HG03520 (cell line): ENCODE results near the gene DAB1.

ENCODE experiments used
- ATAC-seq: cut with Tn5 transposase; IDR thresholded peaks from one replicate; pipeline ENCODE4 v1.9.1; 2021; ENCODE audit warnings: mild to moderate bottlenecking, moderate library complexity; ENCODE audit not compliant: unreplicated experiment

The DAB1 gene

DNA sequence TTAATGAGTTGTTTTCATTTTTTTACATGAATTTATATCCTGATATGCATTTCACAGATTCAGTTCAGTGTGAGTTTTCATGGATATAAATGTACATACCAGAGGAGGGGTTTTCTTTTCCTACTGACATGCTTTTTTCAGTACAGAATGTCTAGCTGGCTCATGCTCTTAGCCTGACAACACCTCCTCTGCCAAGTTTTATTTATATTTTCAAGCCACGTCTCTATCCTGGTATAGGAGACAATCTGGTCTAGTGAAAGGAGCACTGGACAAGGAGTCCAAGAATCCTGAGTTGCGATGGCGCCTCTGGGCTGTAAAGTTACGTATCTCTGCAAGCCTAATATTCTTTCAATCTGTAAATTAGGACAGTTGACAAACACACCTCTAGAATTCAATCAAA, 4.9 kb downstream of the DAB1 start:
- ATAC-seq: no peak

DNA sequence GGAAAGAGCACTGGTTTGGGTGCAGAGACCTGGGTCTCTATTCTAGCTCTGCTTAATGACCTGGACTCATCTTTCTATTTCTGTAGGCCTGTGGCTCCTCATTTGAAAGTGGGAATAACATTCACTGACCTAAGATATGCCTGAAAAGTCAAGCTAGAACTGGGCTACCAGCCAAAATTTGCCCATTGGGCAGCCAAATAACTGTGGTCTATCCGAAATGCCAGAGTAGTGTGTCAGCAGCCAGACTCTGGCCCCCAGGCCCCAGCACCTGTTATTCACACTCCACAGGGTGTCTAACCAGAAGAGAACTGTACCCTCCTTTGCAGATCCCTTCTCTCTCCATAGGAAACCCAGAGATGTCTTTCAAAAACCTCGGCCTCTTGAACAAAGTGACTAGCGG, 12.6 kb downstream of the DAB1 start:
- no peak for ATAC-seq

DNA sequence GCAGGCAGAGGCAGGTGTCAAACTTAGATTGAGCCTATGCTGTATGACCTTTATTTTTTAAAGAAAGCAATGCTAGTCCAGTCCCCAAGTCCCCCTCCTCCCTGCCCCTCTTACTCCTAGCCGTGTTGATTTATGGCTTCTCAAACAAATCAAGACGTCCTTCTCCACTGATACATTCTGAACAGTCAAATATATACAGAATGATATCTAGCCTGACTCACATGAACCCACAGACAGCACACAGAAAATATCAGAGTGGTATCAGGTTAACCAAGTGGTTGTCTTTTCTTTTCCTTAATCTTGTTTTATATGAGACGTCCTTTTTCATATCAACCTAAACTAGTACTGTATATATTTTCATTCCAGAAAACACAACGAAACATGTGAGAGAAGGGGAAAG, 13.4 kb downstream of the DAB1 start:
- ATAC-seq: no peak

DNA sequence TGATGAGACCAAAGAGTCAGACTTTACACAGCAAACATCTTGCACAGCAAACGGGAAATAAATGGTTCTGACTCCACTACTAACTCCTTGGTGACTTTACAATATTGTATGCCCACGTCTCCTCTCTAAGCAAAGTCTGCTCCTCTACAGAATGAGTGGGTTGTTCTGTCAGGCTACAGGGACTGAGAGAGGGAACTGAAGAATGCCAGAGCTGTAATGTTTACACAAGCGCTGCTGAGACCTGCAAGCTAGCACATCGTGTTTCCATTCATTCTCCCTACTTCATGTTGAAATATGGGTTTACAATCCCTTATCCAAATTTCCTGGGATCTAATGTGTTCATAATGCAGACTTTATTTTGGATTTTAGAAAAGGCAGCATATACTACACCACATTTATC, 15.9 kb downstream of the DAB1 start:
- ATAC-seq: no peak

DNA sequence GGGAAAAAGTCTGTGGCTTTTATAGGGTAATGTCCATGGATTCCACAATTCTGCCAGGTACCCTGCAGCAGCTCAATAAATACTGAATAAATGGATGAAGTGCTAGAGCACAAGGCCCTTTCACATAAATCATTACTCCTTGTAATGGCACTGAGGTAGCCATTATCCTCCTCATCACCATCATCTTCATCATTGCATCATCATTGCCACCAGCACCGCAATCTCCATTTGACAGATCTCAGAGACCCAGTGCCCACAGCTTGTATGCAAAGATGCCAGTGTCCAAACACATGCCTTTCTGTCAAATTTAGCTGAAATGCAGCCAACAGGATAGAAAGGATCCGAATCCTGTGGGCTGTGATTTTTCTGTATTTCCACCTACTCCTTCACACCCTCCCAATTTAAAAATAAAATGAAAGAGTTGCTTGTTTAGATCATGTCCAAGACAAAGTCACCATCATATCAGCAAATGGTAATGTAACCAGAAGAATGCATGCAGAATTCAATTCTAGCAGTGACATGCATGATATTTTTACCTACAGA, 17.4 kb downstream of the DAB1 start:
- no peak for ATAC-seq

DNA sequence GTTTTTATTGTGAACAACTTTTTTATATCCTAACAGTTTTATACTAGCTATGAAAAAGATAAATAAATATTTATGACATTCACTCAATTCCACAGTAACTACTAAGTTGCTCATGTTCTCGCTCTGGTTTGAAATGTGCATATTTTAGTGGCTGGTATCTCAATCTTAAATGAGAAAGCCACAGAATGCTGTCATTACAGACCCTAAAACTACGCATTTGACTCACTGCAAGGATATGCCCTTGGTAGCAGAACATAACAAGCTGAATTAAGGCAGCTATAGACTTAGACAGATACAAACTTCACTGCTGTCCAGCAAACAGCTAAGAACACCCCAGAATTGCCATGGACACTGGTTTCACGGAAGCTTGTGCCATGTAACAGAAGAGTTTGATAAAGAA, 19.0 kb downstream of the DAB1 start:
- no peak for ATAC-seq

DNA sequence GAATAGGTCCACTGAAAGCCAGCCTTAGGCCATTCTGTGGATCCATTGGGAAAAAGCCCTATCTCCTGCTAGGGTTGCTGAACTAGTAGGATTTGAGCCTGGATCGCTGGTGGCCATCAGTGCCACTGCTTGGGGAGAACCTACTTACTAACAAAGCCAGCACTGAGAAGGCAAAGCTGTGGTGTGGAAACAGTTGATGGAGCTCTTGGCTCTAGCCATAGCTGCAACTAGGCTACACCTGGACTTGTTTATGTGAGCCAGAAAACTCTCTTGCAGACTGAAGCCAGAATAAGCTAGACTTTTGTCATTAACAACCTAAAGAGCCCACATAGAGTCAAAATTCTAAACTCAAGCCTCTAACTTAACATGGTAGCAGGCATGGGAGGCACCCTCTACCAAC, 20.7 kb downstream of the DAB1 start:
- ATAC-seq: no peak

DNA sequence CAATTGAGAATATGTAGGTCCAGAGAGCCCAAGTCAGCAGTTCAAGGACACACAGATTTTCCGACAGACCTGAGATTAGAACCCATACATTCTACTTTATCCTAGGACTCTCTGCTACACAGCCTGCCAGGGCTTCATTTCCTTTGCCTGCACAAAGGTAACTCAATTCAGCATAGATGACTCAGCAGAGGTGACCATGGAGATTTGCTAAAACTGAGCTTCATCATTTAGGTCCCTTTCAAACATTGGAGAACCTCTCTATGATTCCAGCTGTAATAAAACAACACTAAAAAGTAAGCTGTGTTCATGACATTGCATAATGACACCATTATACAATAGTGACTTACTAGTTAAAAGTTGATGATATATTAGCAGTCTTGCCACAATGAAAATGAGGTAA, 22.2 kb downstream of the DAB1 start:
- ATAC-seq: no peak

DNA sequence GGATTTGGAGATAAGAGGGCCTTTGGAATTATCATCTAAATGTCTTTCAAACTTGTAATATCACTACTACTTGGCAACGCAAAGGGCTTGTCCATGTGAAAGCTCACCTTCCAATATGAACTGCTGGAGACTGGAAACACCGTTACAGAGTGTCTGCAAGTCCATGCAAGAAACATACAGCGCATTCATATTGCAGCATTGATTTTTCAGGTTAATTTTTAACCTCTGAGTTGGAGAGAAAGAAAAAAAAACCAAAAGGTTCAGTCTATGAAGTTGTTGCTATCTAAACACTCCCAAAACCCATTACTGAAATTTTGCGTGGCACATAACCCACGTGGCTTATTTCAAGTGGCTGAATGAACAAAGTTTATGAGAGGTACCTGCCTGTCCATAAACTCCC, 23.8 kb downstream of the DAB1 start:
- no peak for ATAC-seq

DNA sequence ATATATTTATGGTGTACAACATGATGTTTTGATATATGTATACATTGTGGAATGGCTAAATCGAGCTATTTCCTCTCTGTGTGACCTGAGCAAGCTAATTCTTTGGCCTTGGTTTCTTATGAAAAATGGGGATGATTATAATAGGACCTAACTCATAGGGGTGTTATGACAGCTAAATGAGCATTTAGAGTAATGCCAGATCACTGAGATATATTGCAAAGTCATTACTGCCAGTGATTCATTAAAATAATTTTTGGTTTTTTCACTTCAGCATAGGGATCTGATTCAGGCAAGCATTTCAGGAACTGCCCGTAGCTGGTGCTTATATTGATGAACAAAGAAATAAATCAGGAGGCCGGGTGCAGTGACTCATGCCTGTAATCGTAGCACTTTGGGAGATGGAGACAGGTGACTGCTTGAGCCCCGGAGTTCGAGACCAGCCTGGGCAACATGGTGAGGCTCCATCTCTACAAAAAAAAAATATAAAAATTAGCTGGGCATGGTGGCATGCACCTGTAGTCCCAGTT, 30.7 kb downstream of the DAB1 start:
- no peak for ATAC-seq

DNA sequence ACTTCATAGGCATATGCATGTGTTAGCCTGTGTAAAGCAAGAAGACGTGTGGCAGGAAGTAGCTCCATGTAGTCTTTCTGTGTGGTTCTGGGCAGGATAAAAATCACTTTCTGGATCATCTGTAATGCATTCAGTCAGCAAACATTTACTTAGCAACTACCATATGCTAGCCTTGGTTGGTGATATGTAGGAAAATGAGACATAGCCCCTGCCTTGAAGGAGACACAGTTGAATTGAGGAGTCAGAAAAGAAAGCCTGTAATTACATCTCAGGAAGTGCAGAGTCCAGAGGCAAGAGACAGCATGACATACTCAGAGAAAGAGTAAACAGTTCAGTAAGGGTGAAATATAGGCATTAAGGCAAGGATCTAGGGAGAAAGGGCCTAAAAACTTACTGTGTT, 38.5 kb downstream of the DAB1 start:
- no peak for ATAC-seq

DNA sequence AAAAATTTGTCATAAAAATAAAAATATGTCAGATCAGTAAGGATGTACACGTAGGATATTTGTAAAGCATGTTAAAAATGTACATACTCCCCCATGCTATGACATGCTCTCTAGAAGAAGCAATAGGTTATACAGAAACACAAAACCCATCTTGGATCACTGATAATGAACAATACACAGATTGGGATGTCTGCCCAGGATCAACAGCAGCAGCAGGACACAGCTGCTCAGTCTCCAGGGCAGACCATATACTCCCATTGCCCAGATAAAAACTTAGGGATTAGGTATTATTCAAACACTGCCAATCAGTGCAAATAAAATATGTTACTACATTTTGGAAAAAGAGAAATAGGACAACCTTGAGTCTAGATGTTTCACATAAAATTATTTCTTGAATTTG, 39.0 kb downstream of the DAB1 start:
- ATAC-seq: no peak

DNA sequence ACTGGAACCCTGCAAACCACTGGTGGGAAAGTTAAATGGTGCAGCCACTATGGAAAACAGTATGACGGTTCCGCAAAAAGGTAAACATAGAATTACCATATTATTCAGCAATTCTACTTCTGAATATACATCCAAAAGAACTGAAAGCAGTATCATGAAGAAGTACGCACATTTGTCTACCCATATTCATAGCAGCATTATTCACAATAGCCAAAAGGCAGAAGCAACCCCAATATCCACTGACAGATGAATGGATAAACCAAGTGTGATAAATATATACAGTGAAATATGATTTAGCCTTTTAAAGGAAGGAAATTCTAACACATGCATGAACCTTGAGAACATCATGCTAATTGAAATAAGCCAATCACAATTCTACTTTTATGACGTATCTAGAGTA, 39.6 kb downstream of the DAB1 start:
- ATAC-seq: no peak

DNA sequence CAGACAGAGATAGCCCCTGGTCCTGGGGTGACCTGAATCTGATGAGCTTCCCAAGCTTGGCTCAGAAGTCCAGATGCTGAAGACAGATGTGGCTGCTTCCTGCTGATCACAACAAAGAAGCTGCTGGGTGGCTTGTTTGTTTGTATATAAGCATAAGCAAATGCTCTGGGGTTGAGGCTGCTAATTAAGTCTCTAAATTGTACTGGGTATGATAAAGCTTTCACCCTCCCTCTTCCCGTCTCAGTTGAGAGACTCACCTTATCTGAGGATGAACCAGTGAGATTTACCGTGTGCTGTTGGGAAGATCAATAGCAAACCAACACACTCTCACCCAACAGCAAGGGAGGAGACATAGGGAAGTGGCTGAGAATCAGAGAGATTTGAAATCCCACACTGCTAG, 42.0 kb downstream of the DAB1 start:
- ATAC-seq: no peak

DNA sequence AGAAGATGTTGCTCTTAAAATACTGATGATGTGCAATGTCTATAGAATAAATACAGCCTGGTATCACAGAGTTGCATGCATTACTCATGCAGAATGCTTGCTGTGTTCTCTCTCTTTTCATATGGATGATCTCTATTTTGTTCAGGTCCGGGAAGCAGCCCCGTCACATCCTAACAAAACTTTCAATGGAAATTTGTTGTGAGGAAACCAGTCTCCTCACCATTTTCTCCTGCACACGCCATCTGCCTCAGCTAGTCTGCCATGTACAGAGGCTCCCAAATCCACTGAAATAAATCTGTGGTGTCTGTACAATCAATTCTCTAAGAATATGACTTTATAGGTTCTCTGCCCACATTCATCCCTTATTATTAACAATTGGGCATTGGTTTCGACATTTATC, 42.4 kb downstream of the DAB1 start:
- ATAC-seq: no peak

DNA sequence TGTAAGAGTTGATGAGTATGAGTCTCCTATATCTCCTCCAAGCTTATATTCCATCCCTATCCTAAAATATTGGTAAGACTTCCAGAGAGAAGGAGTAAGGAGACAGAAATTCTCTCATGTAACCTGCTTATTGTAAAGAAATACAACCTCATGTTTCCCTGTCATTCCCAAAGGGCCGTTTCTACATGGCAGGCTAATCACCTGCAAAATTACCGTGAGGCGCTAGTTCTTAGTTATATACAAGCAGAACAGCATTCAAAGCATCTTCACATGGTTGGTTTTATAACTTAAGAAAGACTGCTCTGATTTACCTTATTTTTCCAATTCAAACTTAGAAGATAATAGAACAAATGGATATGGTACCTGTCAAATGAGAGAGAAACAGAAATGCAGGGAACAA, 42.9 kb downstream of the DAB1 start:
- no peak for ATAC-seq

DNA sequence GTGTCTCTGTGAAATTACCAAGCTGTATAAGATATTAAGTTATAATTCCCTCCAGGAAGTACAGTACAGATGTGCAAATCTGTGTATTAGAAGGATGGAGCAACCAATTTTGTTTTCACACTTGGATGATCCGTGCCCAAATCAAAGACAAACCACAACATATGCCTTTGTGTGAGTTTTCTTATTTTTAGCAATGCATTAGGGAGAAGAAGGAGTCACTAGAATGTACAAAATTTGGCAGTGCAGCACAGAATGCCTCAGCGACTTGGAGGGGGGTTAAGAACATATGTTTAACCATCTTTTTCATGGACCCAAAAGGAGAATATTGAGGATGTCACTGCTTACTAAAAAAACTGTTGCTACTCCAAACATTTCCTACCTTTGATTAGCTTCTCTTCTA, 45.3 kb downstream of the DAB1 start:
- no peak for ATAC-seq

DNA sequence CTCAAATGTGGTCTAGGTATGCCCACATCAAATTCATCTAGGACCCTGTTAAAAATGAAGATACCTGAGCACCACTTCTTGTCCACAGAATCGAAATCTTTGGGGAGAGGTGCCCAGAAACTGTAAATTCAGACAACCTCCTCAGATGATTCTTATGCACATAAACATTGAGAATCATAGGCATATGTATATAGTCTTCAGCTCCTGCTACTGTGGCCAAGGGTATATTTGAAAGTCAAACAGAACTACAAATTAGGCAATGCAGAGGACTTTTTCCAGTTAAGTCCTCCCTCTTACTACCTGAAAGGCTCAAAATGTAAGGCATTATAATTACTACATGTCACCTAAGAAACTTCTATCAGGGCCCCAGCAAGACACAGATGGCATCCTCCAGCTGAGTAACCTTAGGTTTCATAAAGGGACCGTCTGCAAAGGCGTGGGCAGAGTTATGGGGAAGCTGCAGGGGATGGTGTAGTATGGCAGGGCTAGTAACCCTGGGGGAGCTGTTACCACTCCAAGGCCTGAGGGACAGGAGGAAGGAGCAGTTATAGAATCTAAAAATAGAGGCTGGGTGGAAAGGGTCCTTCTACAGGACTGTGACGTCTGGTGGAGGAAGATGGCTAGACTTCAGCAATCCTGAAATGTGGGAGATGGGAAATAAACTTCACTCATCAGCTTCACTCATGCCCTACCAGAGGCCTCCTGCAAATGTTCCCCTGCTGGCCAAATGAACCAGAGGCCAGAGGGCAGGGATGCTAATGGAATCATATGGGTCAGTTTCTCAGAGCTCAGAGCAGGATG, 46.3 kb downstream of the DAB1 start:
- ATAC-seq: no peak

DNA sequence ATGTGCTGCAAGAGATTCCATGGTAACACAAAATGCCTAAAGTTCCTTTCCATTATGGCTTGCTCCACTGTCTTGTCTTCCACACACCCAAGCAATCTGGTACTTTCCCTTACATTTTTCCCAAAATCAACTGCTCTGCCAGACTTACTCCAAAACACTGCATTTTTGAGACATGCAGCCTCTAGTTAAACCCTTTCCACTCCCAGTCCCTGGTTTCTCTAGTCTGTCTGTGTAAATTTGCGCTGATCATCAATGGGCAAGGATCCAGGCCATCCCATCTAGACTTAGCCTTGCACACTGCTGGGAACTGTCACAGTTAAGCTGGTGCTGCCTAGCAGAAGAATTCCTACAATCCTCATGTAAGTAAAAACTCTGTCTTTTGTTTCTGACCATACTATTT, 47.8 kb downstream of the DAB1 start:
- no peak for ATAC-seq

DNA sequence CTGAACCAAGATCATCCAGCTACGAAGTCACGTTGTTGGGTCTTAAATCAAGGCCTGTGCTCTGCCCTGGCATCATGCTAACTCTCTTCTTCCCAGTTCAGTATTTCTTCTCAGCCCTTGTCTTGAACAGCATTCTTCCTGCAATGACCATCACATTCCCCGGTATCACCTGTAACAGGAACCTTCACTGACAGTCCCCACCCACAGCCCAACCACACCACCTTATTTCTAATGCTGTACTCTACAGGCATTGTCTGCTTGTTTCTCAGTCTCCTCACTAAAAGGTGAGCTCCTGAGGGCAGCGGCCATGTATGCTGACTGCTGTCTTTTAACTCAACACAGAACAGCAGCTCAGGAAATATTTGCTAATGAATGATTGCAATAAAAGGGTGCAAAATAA, 54.0 kb downstream of the DAB1 start:
- ATAC-seq: no peak

DNA sequence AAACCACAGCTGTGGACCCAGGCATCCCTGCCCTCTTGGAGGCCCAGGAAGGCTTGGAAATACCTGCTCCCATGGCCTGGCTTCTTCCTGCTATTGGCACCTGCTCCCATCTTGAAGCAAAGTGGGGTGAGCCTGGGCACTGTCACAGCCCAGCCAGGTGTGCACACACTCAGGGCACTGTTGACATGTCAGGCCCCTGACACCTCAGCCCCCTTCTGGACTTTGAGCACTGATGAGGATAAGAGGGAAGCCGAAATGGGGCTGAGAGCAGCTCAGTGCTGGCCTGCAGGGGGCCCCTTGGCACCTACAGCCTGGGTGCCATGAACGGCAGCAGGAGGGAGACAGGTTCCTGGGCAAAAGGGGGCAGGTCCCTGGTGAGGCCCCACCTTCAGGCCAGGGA, 55.9 kb downstream of the DAB1 start:
- no peak for ATAC-seq

DNA sequence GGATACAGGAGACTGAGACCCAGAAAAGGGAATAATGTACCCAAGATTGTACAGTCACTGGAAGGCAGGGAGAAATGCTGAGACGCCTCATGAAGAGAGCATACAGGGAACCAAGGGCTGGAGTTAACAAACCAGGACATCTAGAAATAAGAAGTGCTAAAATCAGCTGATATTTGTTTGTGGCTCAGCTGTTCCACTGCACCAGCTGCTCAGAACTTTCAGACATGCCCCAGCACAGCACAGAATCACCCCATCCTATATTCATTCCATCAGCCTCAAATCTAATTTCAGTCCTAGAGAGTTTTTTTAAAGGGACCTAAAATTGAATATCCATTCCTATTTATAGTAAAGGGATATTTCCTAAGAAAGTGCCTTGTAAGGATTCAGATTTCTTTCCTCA, 60.2 kb downstream of the DAB1 start:
- no peak for ATAC-seq

DNA sequence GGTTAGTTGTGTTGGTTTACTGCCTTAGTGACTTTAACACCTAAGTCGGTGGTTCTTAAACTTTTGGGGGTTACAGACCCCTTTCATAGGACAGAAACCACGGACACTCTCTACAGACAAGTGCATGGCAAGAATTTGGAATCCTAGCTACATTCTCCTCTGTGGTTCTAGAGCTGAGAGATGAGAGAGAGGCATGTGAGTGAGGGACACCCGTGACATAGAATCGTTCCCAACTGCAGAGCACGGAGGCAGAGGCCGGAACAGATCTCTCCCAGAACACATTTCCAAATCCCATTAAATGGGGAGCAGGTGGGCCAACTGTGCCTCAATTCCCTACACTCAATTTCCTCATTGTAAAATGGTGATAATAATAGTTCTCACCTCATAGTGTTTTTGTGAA, 60.7 kb downstream of the DAB1 start:
- no peak for ATAC-seq
